Pulmonary artery endothelial cell (primary cell): ENCODE data around the gene FYN. TPM values are rescaled to one million over a fixed set of nuclear protein-coding genes. Genes with fewer than 3 reads are reported as not detected.
"Not testable (repeated sequence)": the region's sequence is repeated elsewhere in the genome, so short reads cannot be mapped to it uniquely, and the experiment has no call there.

ENCODE experiments used
- DNase-seq: peaks from one replicate; pipeline ENCODE4 v3.0.0-alpha.2; 2011; ENCODE audit warnings: low read depth, low spot score
- total RNA-seq: library from RNA; depleted of rRNA; stranded (reverse); fragments of >200 nt; gene quantifications from 2 replicates; pipeline ENCODE4 v1.2.3, GENCODE V29; 2014

The FYN gene
- total RNA-seq = 140 and 194 TPM in 2 replicates

- peak; percentile 87 for DNase-seq
These were observed at the start of gene FYN for GRCh38 chr6:111873178-111874024. Gene FYN, minus strand, starts transcription at chr6:111873452. Its CDS starts 153,401 bp downstream, at chr6:111720051.

GRCh38 chr6:111922454-111923297, 49.4 kb upstream of the FYN start:
- DNase-seq = no peak

GRCh38 chr6:111921103-111921502, 47.9 kb upstream of the FYN start:
- no peak for DNase-seq

- no peak for DNase-seq
These were observed 47.3 kb upstream of the FYN start for GRCh38 chr6:111920578-111920977.

GRCh38 chr6:111918825-111919224, 45.6 kb upstream of the FYN start:
- no peak for DNase-seq

GRCh38 chr6:111916747-111917146, 43.5 kb upstream of the FYN start:
- DNase-seq = no peak

- no peak for DNase-seq
These were observed 41.4 kb upstream of the FYN start for GRCh38 chr6:111914617-111915016.

- DNase-seq = no peak
These were observed 39.7 kb upstream of the FYN start for GRCh38 chr6:111912904-111913303.

GRCh38 chr6:111911428-111911827, 38.2 kb upstream of the FYN start:
- DNase-seq = no peak

GRCh38 chr6:111909238-111909637, 36.0 kb upstream of the FYN start:
- DNase-seq = no peak

- not testable (repeated sequence) for DNase-seq
These were observed 35.1 kb upstream of the FYN start for GRCh38 chr6:111908365-111908764.

GRCh38 chr6:111900735-111901134, 27.5 kb upstream of the FYN start:
- DNase-seq = no peak

GRCh38 chr6:111899531-111899930, 26.3 kb upstream of the FYN start:
- DNase-seq = no peak

- no peak for DNase-seq
These were observed 25.2 kb upstream of the FYN start for GRCh38 chr6:111898452-111898851.

GRCh38 chr6:111894951-111895350, 21.7 kb upstream of the FYN start:
- DNase-seq = no peak

- DNase-seq = no peak
These were observed 21.0 kb upstream of the FYN start for GRCh38 chr6:111894272-111894671.

GRCh38 chr6:111892431-111892830, 19.2 kb upstream of the FYN start:
- no peak for DNase-seq

- no peak for DNase-seq
These were observed 17.7 kb upstream of the FYN start for GRCh38 chr6:111890988-111891387.

- no peak for DNase-seq
These were observed 15.9 kb upstream of the FYN start for GRCh38 chr6:111888928-111889695.

- not testable (repeated sequence) for DNase-seq
These were observed 13.5 kb upstream of the FYN start for GRCh38 chr6:111886793-111887192.

- DNase-seq = no peak
These were observed 12.2 kb upstream of the FYN start for GRCh38 chr6:111885373-111886027.
